ENCODE results near the gene OLFML2B.

DNA sequence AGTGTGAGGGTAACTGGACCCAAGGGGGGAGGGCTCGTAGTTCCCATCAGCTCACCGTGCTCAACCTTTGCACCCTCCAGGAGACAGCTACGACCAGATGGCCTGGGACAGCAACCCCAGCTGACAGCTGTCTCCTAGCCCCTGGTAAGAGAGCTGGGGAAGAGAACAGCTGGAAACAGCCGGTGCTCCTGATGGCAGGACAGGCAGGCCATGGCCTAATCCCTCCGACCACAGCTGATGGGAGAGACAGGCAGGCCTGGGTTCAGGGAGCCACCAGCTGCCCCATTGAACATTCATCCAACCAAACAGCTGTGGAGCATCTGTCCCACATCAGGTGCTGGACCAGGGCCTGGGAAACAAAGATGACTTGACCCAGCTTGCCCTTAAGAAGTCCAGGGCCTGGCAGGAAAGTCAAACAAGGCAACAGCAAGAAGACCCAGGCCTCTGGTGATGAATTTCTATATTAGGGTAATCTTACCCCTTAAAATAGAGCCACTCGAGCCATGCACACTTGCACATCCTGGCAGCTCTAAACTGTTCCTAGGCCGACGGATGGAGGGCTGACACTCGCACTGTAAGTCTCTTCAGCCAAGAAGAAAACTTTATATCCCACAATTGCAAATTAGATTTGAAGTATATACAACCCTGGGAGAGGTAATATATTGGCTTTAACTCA is 12.2 kb downstream of the OLFML2B start:
- TF ChIP-seq POLR2AphosphoS5 (IDR thresholded peaks at IDR 0.05; ENCODE audit: low read depth, low read length) (no peak), TAF1 (IDR thresholded peaks at IDR 0.05; ENCODE audit: borderline replicate concordance, insufficient read depth, low read length) (no peak), SIN3A (IDR thresholded peaks at IDR 0.05; ENCODE audit: borderline replicate concordance, insufficient read depth, low read length) (no peak)
- TF ChIP-seq, protein P1, sequence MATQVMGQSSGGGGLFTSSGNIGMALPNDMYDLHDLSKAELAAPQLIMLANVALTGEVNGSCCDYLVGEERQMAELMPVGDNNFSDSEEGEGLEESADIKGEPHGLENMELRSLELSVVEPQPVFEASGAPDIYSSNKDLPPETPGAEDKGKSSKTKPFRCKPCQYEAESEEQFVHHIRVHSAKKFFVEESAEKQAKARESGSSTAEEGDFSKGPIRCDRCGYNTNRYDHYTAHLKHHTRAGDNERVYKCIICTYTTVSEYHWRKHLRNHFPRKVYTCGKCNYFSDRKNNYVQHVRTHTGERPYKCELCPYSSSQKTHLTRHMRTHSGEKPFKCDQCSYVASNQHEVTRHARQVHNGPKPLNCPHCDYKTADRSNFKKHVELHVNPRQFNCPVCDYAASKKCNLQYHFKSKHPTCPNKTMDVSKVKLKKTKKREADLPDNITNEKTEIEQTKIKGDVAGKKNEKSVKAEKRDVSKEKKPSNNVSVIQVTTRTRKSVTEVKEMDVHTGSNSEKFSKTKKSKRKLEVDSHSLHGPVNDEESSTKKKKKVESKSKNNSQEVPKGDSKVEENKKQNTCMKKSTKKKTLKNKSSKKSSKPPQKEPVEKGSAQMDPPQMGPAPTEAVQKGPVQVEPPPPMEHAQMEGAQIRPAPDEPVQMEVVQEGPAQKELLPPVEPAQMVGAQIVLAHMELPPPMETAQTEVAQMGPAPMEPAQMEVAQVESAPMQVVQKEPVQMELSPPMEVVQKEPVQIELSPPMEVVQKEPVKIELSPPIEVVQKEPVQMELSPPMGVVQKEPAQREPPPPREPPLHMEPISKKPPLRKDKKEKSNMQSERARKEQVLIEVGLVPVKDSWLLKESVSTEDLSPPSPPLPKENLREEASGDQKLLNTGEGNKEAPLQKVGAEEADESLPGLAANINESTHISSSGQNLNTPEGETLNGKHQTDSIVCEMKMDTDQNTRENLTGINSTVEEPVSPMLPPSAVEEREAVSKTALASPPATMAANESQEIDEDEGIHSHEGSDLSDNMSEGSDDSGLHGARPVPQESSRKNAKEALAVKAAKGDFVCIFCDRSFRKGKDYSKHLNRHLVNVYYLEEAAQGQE (IDR thresholded peaks at IDR 0.05; ENCODE audit: insufficient read depth in 1 of 2, low read depth in 2 of 2, low read length in 2 of 2), result no peak
